H1 (cell line): Measurements from ENCODE around the gene NOBOX.

ENCODE experiments used
- BRCA1 ChIP-seq: IDR thresholded peaks from 2 replicates; pipeline ENCODE4 v1.6.1; 2012; ENCODE audit warnings: low read depth, low read length, improper control_type of control experiment
- CHD2 ChIP-seq: IDR thresholded peaks from 2 replicates; pipeline ENCODE4 v1.6.1; 2012; ENCODE audit warnings: low read length, improper control_type of control experiment
- CREB1 ChIP-seq: IDR thresholded peaks from 2 replicates; pipeline ENCODE4 v1.6.1; 2012; ENCODE audit warnings: inconsistent platforms
- CTCF ChIP-seq, 3 experiments: IDR thresholded peaks; 1 replicate in 2 of 3; 2 replicates in 1 of 3; pipeline versions ENCODE4 v1.5.1 to v1.6.1; 2011; ENCODE audit warnings: low read length in 3 of 3, mild to moderate bottlenecking in 3 of 3, inconsistent platforms in 2 of 3, low read depth in 1 of 3, moderate library complexity in 1 of 3; ENCODE audit not compliant: insufficient read depth in 1 of 3; ENCODE audit errors: control extremely low read depth in 1 of 3
- EZH2 ChIP-seq: fragments of 200-600 bp; sonication (generic); IDR thresholded peaks from 2 replicates; pipeline ENCODE4 v1.7.1; 2012; ENCODE audit warnings: low read depth, mild to moderate bottlenecking, moderate library complexity, low read length, inconsistent platforms; ENCODE audit not compliant: severe bottlenecking
- JUN ChIP-seq: IDR thresholded peaks from 2 replicates; pipeline ENCODE4 v1.6.1; 2011; ENCODE audit warnings: low read depth, mild to moderate bottlenecking, improper control_type of control experiment, low read length
- POLR2A ChIP-seq, 2 experiments: IDR thresholded peaks; 1 replicate in 1 of 2; 2 replicates in 1 of 2; pipeline ENCODE4 v1.6.1; 2011; ENCODE audit warnings: low read depth in 2 of 2, low read length in 2 of 2, mild to moderate bottlenecking in 2 of 2; ENCODE audit errors: control extremely low read depth in 1 of 2
- POLR2AphosphoS5 ChIP-seq: IDR thresholded peaks from 2 replicates; pipeline ENCODE4 v1.6.1; 2011; ENCODE audit warnings: low read depth, low read length
- SIN3A ChIP-seq, 2 experiments: IDR thresholded peaks in 1 of 2; conservative IDR thresholded peaks in 1 of 2; 2 replicates each; pipeline ENCODE4 v1.6.1; 2011 to 2012; ENCODE audit warnings: low read length in 2 of 2, improper control_type of control experiment in 1 of 2, low read depth in 1 of 2, mild to moderate bottlenecking in 1 of 2
- TAF1 ChIP-seq: IDR thresholded peaks from 2 replicates; pipeline ENCODE4 v1.6.1; 2011; ENCODE audit warnings: mild to moderate bottlenecking, low read depth, low read length
- TCF12 ChIP-seq: IDR thresholded peaks from 2 replicates; pipeline ENCODE4 v1.6.1; 2011; ENCODE audit warnings: low read depth, mild to moderate bottlenecking, low read length
- ZNF274 ChIP-seq: IDR thresholded peaks from 2 replicates; pipeline ENCODE4 v1.7.0; 2012; ENCODE audit warnings: low read length, borderline replicate concordance; ENCODE audit errors: extremely low read depth
- TF ChIP-seq, protein P1 (sequence below): IDR thresholded peaks from 2 replicates; pipeline ENCODE4 v1.6.1; 2012; ENCODE audit warnings: inconsistent platforms

DNA sequence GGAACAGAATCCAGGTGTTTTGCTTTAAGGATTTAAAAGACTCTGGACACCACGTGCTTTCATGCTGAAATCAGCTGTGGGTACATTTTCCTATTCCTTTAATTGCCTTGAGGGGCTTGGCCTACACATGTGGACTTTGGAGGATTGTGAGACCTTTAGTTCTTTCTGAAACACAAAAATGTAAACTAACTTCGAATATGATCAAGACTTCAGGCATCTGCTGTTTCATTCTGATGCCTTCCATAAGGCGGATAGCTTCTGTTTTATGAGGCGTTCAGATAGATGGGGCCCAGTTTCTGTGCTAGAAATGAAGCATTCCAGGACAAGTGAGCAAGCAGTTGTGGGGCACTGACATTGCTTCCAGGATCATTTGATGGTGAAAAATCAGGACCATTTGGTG, 1.5 kb upstream of the NOBOX start:
- TF ChIP-seq JUN = no peak
- TF ChIP-seq, protein P1, sequence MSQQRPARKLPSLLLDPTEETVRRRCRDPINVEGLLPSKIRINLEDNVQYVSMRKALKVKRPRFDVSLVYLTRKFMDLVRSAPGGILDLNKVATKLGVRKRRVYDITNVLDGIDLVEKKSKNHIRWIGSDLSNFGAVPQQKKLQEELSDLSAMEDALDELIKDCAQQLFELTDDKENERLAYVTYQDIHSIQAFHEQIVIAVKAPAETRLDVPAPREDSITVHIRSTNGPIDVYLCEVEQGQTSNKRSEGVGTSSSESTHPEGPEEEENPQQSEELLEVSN = no peak
- no peak for TF ChIP-seq TAF1
- no peak for TF ChIP-seq EZH2
- TF ChIP-seq CTCF (IDR thresholded peaks at IDR 0.05; ENCODE audit: control extremely low read depth in 1 of 3, insufficient read depth in 1 of 3, low read depth in 1 of 3, low read length in 3 of 3) = no peak
- TF ChIP-seq TCF12 = no peak
- TF ChIP-seq POLR2A (IDR thresholded peaks at IDR 0.05; ENCODE audit: control extremely low read depth in 1 of 2, low read depth in 2 of 2, low read length in 2 of 2) = no peak
- no peak for TF ChIP-seq CHD2
- no peak for TF ChIP-seq POLR2AphosphoS5
- TF ChIP-seq SIN3A (conservative IDR thresholded peaks at IDR 0.05 in 1 of 2, IDR thresholded peaks at IDR 0.05 in 1 of 2; ENCODE audit: low read depth in 1 of 2, low read length in 2 of 2) = no peak
- TF ChIP-seq ZNF274 = no peak
- TF ChIP-seq CREB1 = no peak
- TF ChIP-seq BRCA1 = no peak
